ENCODE data around the gene MPZ.

DNA sequence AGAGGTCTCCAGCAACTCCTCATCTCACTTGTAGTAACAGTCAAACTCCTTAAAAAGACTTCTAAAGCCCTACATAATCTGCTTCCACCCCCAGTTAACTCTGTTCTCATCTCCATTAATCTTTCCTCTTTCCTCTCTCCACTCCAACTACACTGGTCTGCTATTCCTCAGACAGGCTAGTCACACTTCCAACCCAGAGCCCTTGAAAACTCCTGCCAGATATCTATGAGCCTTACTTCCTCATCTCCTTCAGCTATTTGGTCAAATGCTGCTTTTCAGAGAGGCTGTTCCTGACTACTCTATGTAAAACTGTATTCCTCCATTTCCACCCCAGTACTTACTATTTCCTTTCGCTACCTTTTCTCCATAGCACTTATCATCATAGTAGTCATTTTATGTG lies 26.8 kb downstream of the MPZ start:
- TF ChIP-seq, protein P1, sequence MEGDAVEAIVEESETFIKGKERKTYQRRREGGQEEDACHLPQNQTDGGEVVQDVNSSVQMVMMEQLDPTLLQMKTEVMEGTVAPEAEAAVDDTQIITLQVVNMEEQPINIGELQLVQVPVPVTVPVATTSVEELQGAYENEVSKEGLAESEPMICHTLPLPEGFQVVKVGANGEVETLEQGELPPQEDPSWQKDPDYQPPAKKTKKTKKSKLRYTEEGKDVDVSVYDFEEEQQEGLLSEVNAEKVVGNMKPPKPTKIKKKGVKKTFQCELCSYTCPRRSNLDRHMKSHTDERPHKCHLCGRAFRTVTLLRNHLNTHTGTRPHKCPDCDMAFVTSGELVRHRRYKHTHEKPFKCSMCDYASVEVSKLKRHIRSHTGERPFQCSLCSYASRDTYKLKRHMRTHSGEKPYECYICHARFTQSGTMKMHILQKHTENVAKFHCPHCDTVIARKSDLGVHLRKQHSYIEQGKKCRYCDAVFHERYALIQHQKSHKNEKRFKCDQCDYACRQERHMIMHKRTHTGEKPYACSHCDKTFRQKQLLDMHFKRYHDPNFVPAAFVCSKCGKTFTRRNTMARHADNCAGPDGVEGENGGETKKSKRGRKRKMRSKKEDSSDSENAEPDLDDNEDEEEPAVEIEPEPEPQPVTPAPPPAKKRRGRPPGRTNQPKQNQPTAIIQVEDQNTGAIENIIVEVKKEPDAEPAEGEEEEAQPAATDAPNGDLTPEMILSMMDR (IDR thresholded peaks at IDR 0.05; ENCODE audit: insufficient read depth, low read depth, low read length), result no peak
- no peak for TF ChIP-seq EZH2 (IDR thresholded peaks at IDR 0.05; ENCODE audit: insufficient read depth, low read length)
